GM12878 (cell line): ENCODE data around the gene AGBL5.

ENCODE experiments used
- POLR2AphosphoS5 ChIP-seq: IDR thresholded peaks from 2 replicates; pipeline ENCODE4 v1.6.1; 2011; ENCODE audit warnings: mild to moderate bottlenecking, low read length, inconsistent platforms
- RAD21 ChIP-seq: IDR thresholded peaks from 2 replicates; pipeline ENCODE4 v1.6.1; 2011; ENCODE audit warnings: mild to moderate bottlenecking, low read depth, low read length, moderate library complexity; ENCODE audit not compliant: insufficient read depth
- SIN3A ChIP-seq: IDR thresholded peaks from 2 replicates; pipeline ENCODE4 v1.6.1; 2012; ENCODE audit warnings: low read depth, low read length, improper control_type of control experiment

- TF ChIP-seq SIN3A (no peak), POLR2AphosphoS5 (no peak), RAD21 (no peak)
These were observed 36.6 kb upstream of the AGBL5 start for GRCh38 chr2:27014771-27015433.
